ENCODE measurements around the gene TNN.

DNA sequence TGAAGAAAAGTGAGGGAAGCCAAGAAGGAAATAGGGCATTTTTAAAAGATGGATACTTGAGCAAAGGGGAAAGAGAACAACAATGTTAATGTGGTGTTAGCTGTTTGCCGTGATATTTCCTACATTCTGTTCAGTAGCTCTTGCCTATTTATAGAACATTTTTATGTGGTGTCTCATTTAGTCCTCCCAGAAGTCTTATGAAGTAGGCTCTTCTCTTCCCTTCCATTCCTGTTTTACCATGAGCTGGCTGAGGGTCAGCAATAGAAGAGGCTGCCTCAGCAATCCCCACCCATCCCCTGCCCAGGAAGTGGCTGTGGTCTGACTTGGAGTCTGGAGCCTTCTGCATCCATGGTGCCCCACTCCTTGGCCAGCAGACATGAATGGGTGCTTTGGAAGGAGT is 64.8 kb downstream of the TNN start:
- no peak for TF ChIP-seq CTCF (conservative IDR thresholded peaks at IDR 0.05)
- no peak for TF ChIP-seq ZFX (IDR thresholded peaks at IDR 0.05)
